ENCODE measurements around the gene DCLK2.

DCLK2 gene

GRCh38 chr4:150192986-150193385 is 114.7 kb downstream of the DCLK2 start:
- TF ChIP-seq NFIC (IDR thresholded peaks at IDR 0.05): no peak

- no peak for TF ChIP-seq ZBTB7A (IDR thresholded peaks at IDR 0.05; ENCODE audit: low read depth)
- TF ChIP-seq REST (IDR thresholded peaks at IDR 0.05; ENCODE audit: low read depth): no peak
- TF ChIP-seq CEBPB (IDR thresholded peaks at IDR 0.05): no peak
- TF ChIP-seq TAF1 (IDR thresholded peaks at IDR 0.05; ENCODE audit: low read depth): no peak
- TF ChIP-seq CREB1 (IDR thresholded peaks at IDR 0.05; ENCODE audit: low read depth): no peak
- TF ChIP-seq EP300 (IDR thresholded peaks at IDR 0.05; ENCODE audit: borderline replicate concordance): no peak
- TF ChIP-seq MAX (IDR thresholded peaks at IDR 0.05): no peak
- no peak for TF ChIP-seq RAD21 (IDR thresholded peaks at IDR 0.05; ENCODE audit: low read depth)
- TF ChIP-seq EGR1 (IDR thresholded peaks at IDR 0.05): no peak
These were observed 120.8 kb downstream of the DCLK2 start for GRCh38 chr4:150199056-150199455.

GRCh38 chr4:150205016-150205415 is 126.8 kb downstream of the DCLK2 start:
- no peak for TF ChIP-seq CEBPB (IDR thresholded peaks at IDR 0.05)
- TF ChIP-seq CREB1 (IDR thresholded peaks at IDR 0.05; ENCODE audit: low read depth): no peak
- no peak for TF ChIP-seq TEAD4 (IDR thresholded peaks at IDR 0.05)

- TF ChIP-seq USF1 (IDR thresholded peaks at IDR 0.05): no peak
- TF ChIP-seq TAF1 (IDR thresholded peaks at IDR 0.05; ENCODE audit: low read depth): no peak
- no peak for TF ChIP-seq TEAD4 (IDR thresholded peaks at IDR 0.05)
- TF ChIP-seq FOXM1 (IDR thresholded peaks at IDR 0.05; ENCODE audit: borderline replicate concordance, low read depth): no peak
- TF ChIP-seq EP300 (IDR thresholded peaks at IDR 0.05; ENCODE audit: borderline replicate concordance): no peak
These were observed 128.0 kb downstream of the DCLK2 start for GRCh38 chr4:150206265-150206664.

GRCh38 chr4:150206954-150207353 is 128.7 kb downstream of the DCLK2 start:
- TF ChIP-seq TCF12 (IDR thresholded peaks at IDR 0.05; ENCODE audit: low read depth) (no peak), FOXM1 (IDR thresholded peaks at IDR 0.05; ENCODE audit: borderline replicate concordance, low read depth) (no peak), EGR1 (IDR thresholded peaks at IDR 0.05) (no peak), TEAD4 (IDR thresholded peaks at IDR 0.05) (no peak), TAF1 (IDR thresholded peaks at IDR 0.05; ENCODE audit: low read depth) (no peak), RAD21 (IDR thresholded peaks at IDR 0.05; ENCODE audit: low read depth) (no peak), YY1 (IDR thresholded peaks at IDR 0.05; ENCODE audit: low read depth) (no peak), USF1 (IDR thresholded peaks at IDR 0.05) (no peak), NFIC (IDR thresholded peaks at IDR 0.05) (no peak), REST (IDR thresholded peaks at IDR 0.05; ENCODE audit: low read depth) (no peak)

- TF ChIP-seq ZBTB7A (IDR thresholded peaks at IDR 0.05; ENCODE audit: low read depth): no peak
- TF ChIP-seq CREB1 (IDR thresholded peaks at IDR 0.05; ENCODE audit: low read depth): no peak
- TF ChIP-seq YY1 (IDR thresholded peaks at IDR 0.05; ENCODE audit: low read depth): no peak
- TF ChIP-seq MAX (IDR thresholded peaks at IDR 0.05): no peak
- TF ChIP-seq NFIC (IDR thresholded peaks at IDR 0.05): no peak
- TF ChIP-seq CEBPB (IDR thresholded peaks at IDR 0.05): no peak
- TF ChIP-seq EGR1 (IDR thresholded peaks at IDR 0.05): no peak
- TF ChIP-seq TCF12 (IDR thresholded peaks at IDR 0.05; ENCODE audit: low read depth): no peak
These were observed 129.6 kb downstream of the DCLK2 start for GRCh38 chr4:150207871-150208270.

GRCh38 chr4:150209140-150209829 is 131.0 kb downstream of the DCLK2 start:
- no peak for TF ChIP-seq TCF12 (IDR thresholded peaks at IDR 0.05; ENCODE audit: low read depth)
- peak; percentile 75 for TF ChIP-seq RAD21 (IDR thresholded peaks at IDR 0.05; ENCODE audit: low read depth)
- TF ChIP-seq REST (IDR thresholded peaks at IDR 0.05; ENCODE audit: low read depth): no peak
- TF ChIP-seq USF1 (IDR thresholded peaks at IDR 0.05): no peak
